ENCODE measurements around the gene CNTNAP1.

GRCh38 chr17:42657824-42658588, 24.3 kb upstream of the CNTNAP1 start:
- no peak for TF ChIP-seq CTCF (conservative IDR thresholded peaks at IDR 0.05; ENCODE audit: low read length)
- no peak for TF ChIP-seq EZH2phosphoT487 (IDR thresholded peaks at IDR 0.05; ENCODE audit: borderline replicate concordance)
